Small intestine (tissue), 7 donors: ENCODE measurements around the gene ACOT8. TPM values are rescaled to one million over a fixed set of nuclear protein-coding genes. Genes with fewer than 3 reads are reported as not detected.
A peak's percentile ranks its signal among the peaks of the same experiment; 100 is the strongest.
"Not testable (repeated sequence)": the region's sequence is repeated elsewhere in the genome, so short reads cannot be mapped to it uniquely, and the experiment has no call there.

Source experiments
- DNase-seq, 2 donors: peaks; one replicate each; pipeline versions ENCODE4 v3.0.0 to v3.0.0-alpha.2; 2013
- FAIRE-seq: peaks from 2 replicates; lab custom pipeline; 2012; peaks lifted over from hg19 to GRCh38; lab: Jason Lieb, UNC
- H3K27ac ChIP-seq, 3 donors: one replicate each; pipeline ENCODE4 v1.5.1; 2013; ENCODE audit warnings: low read length in 2 of 3, mild to moderate bottlenecking in 2 of 3, control low read depth in 1 of 3, inconsistent platforms in 1 of 3, low read depth in 1 of 3, moderate library complexity in 1 of 3
- H3K27me3 ChIP-seq, 3 donors: one replicate each; pipeline ENCODE4 v1.6.1; 2013; ENCODE audit warnings: low read length in 3 of 3, inconsistent platforms in 1 of 3; ENCODE audit not compliant: control insufficient read depth in 3 of 3, insufficient read depth in 3 of 3
- H3K36me3 ChIP-seq, 3 donors: one replicate each; pipeline ENCODE4 v1.6.1; 2013; ENCODE audit warnings: low read length in 3 of 3, inconsistent platforms in 1 of 3, low read depth in 1 of 3, mild to moderate bottlenecking in 1 of 3, moderate library complexity in 1 of 3; ENCODE audit not compliant: control insufficient read depth in 3 of 3, insufficient read depth in 2 of 3
- H3K4me1 ChIP-seq, 3 donors: one replicate each; pipeline ENCODE4 v1.6.1; 2013; ENCODE audit warnings: low read length in 2 of 3, inconsistent platforms in 1 of 3, low read depth in 1 of 3, mild to moderate bottlenecking in 1 of 3, moderate library complexity in 1 of 3; ENCODE audit not compliant: control insufficient read depth in 3 of 3, insufficient read depth in 2 of 3
- H3K4me3 ChIP-seq, 3 donors: one replicate each; pipeline ENCODE4 v1.5.1; 2013; ENCODE audit warnings: low read length in 3 of 3, control low read depth in 1 of 3, inconsistent platforms in 1 of 3, low read depth in 1 of 3, mild to moderate bottlenecking in 1 of 3, moderate library complexity in 1 of 3
- H3K9me3 ChIP-seq, 2 donors: one replicate each; pipeline ENCODE4 v1.6.1; 2013; ENCODE audit warnings: low read depth in 1 of 2, low read length in 1 of 2; ENCODE audit not compliant: control insufficient read depth in 2 of 2, insufficient read depth in 1 of 2
- whole genome bisulfite sequencing, 3 donors: extraction: QIAGEN DNeasy Blood & Tissue Kit; methylation state at CpG; one replicate each; pipeline ENCODE4 v1.1.7; 2013; 5-methylcytosine and 5-hydroxymethylcytosine counted together
- polyA plus RNA-seq, 4 donors: library from polyadenylated mRNA; stranded (reverse) in 3 of 4; unstranded in 1 of 4; fragments of 200-250 nt in 3 of 4; fragments of 120-200 nt in 1 of 4; gene quantifications; one replicate each; pipeline versions ENCODE4 v1.2.1 to v1.2.3, GENCODE V29; 2013
- donor health status: healthy with polysubstance abuse.
- donor health status: control.
- donor health status: control.
- donor health status: Bipolar disorder and iron deficiency.
- donor health status: healthy.

Gene ACOT8
- polyA plus RNA-seq, 4 donors = 28.6 to 123 (median 47.6) TPM

DNA sequence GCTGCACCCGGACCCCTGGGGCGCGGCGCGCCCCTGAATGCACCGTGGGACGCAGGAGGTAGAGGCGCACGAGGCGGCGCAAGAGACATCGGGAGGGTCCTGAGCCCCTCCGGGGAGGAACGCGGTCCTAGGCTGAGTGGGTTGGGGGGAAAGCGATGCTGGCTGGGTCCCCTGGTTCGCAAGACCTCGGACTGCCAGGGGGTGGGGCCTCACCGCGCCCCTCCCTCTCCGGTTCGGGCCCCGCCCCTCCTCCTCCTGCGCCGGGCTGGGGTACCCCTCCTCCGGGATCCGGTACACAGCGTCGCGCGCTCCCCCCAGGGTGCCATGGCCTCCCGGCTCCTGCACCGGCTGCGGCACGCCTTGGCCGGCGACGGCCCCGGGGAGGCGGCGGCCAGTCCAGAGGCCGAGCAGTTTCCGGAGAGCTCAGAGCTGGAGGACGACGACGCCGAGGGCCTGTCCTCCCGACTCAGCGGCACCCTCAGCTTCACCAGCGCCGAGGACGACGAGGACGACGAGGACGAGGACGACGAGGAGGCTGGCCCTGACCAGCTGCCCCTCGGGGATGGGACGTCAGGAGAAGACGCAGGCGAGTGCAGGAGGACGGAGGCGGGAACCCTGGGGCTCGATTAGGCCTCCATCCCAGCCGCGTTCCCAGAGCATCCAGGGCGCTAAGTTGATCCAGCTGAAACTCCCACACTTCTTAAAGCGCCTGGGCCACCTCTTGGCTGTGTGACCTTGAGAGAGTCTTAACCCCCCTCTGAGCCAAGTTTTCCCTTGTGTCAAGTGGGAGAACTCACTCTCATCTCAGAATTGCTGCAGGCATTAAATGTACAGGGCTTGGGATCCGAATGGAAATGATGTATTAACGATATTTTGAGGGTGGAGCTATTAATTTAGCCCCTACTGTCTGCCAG lies 23.1 kb downstream of the ACOT8 start:
- whole genome bisulfite sequencing, 3 donors = 3 to 5% (median 4%) methylated on average over 50 to 71 of the region's 71 CpGs
- FAIRE-seq = no peak
- peaks cover 0 to 3% (median 0%) of the 10 kb centered on the region in 3 donors for H3K4me1 ChIP-seq

DNA sequence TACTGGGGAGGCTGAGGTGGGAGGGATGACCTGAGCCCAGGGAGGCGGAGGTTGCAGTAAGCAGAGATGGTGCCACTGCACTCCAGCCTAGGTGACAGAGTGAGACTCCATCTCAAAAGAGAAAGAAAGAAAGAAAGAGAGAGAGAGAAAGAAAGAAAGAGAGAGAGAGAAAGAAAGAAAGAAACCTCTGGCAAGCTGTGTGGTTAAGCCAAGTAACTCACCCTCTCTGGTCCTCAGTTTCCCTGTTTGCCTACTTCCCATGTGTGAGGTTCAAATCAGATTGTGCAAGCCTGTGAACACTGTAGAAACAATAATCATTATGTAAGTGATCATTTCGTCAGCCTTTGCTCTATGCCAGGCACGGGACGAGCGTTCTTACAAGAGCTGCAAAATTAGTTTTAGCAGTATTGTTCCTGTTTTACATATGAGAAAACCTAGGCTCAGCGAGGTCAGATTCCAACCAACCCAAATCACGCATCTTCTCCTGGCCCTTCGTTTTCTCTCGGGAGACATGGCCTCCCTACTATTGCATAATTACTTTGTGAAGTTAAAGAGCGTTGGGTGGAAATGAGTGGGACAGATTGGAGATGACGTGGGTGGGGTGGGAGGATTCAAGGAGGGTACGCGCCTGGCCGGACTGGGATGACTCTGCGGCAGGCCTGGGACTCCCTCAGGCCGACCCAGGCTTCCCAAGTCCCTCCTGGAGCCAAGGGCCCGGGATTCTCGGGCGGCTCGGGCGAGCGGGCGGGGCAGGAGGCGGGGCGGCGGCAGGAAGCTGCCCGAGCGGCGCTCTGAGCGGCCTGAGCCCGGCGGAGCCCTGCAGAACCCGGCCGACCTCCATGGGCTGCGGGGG lies 23.9 kb downstream of the ACOT8 start, which contains the start of gene SNX21:
TSS of gene SNX21 (plus strand) at position 770 of the 853 bp plus-strand sequence. CDS start 121 bp downstream, outside the sequence.
- no peak for FAIRE-seq
- H3K27me3 ChIP-seq = no peaks in the 10 kb centered on the region
- H3K36me3 ChIP-seq = peaks cover 0 to 8% (median 0%) of the 10 kb centered on the region in 3 donors
- peak; percentile 67 to 87 for DNase-seq
- peak within 1 kb of the TSS; percentile 54 to 87 (median 72) for H3K27ac ChIP-seq
- H3K4me1 ChIP-seq = peaks cover 0 to 3% (median 0%) of the 10 kb centered on the region in 3 donors
- H3K4me3 ChIP-seq = peak within 1 kb of the TSS; percentile 72 to 83 (median 74)
- WGBS, 3 donors = 5 to 13% (median 6%) methylated on average over 19 to 35 of the region's 35 CpGs
- no peaks in the 10 kb centered on the region for H3K9me3 ChIP-seq

More for the DNA sequence above, 23.1 kb downstream of the ACOT8 start:
- Histone ChIP-seq H3K27me3 (no peaks in the 10 kb centered on the region), H3K4me3 (peak overlapping the region; percentile 72 to 83 (median 74)), H3K9me3 (no peaks in the 10 kb centered on the region), H3K36me3 (peaks cover 0 to 8% (median 0%) of the 10 kb centered on the region in 3 donors), H3K27ac (peak overlapping the region; percentile 54 to 87 (median 72))
- peak; percentile 51 to 79 for DNase-seq

DNA sequence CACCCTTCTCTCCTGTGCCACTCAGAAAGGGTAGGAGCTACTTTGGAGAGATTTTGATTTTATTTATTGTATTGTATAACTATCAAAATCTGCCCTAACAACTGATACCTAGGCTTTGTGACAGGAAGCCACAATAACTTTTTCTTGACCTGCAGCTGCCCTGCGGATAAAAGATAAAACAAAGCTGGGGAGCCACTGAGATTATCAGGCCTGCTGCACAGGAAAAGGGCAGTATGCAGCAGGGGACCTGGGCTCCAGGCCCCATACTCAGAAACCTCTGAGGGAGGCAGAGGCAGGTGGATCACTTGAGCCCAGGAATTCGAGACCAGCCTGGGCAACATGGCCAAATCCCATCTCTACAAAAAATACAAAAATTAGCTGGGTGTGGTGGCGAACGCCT lies 24.6 kb downstream of the ACOT8 start:
- H3K27ac ChIP-seq = peak overlapping the region in 1 of 3 donors; percentile 87
- no peaks in the 10 kb centered on the region for H3K27me3 ChIP-seq
- peaks cover 0 to 3% (median 0%) of the 10 kb centered on the region in 3 donors for H3K4me1 ChIP-seq
- 83 to 88% (median 84%) methylated on average over 4 of the region's 4 CpGs for WGBS, 3 donors
- H3K9me3 ChIP-seq = no peaks in the 10 kb centered on the region
- FAIRE-seq (no peak), DNase-seq (no peak)
- H3K36me3 ChIP-seq = peaks cover 0 to 8% (median 0%) of the 10 kb centered on the region in 3 donors
- H3K4me3 ChIP-seq = no peak overlapping the region

DNA sequence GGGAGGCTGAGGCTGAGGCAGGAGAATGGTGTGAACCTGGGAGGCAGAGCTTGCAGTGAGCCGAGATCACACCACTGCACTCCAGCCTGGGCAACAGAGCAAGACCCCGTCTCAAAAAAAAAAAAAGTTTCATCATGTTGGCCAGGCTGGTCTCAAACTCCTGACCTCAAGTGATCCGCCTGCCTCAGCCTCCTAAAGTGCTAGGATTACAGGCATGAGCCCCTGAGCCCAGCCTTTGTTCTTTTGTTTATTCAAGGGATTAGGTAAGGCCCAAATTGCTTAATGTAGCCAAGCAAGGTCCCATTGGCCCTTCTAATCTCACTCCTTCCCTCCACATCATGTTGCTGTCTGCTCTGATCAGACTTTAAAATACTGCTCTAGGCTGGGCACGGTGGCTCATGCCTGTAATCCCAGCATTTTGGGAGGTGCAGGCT lies 27.5 kb downstream of the ACOT8 start:
- not testable (repeated sequence) for H3K4me1 ChIP-seq, DNase-seq, H3K4me3 ChIP-seq, H3K27me3 ChIP-seq, H3K27ac ChIP-seq, FAIRE-seq, H3K9me3 ChIP-seq, H3K36me3 ChIP-seq
- 76 to 90% (median 82%) methylated on average over 4 of the region's 4 CpGs for WGBS, 3 donors

- DNase-seq (no peak), FAIRE-seq (no peak)
- no peaks in the 10 kb centered on the region for H3K36me3 ChIP-seq
- peaks cover 0 to 8% (median 0%) of the 10 kb centered on the region in 3 donors for H3K27me3 ChIP-seq
- no peak overlapping the region for H3K27ac ChIP-seq
- WGBS, 3 donors = 63 to 87% (median 81%) methylated on average over 2 of the region's 2 CpGs
- no peaks in the 10 kb centered on the region for H3K9me3 ChIP-seq
- H3K4me3 ChIP-seq = no peak overlapping the region
- no peaks in the 10 kb centered on the region for H3K4me1 ChIP-seq
These were observed 28.6 kb downstream of the ACOT8 start for GRCh38 chr20:45828589-45828988.

- H3K36me3 ChIP-seq = no peaks in the 10 kb centered on the region
- peaks cover 0 to 8% (median 4%) of the 10 kb centered on the region in 3 donors for H3K27me3 ChIP-seq
- H3K4me3 ChIP-seq = no peak overlapping the region
- DNase-seq (no peak), FAIRE-seq (no peak)
- no peaks in the 10 kb centered on the region for H3K9me3 ChIP-seq
- WGBS, 3 donors = 67 to 83% (median 74%) methylated on average over 6 of the region's 6 CpGs
- H3K4me1 ChIP-seq = peaks cover 0 to 6% (median 0%) of the 10 kb centered on the region in 3 donors
- H3K27ac ChIP-seq = no peak overlapping the region
These were observed 29.5 kb downstream of the ACOT8 start for GRCh38 chr20:45827712-45828111.

- Histone ChIP-seq H3K9me3 (no peaks in the 10 kb centered on the region), H3K27me3 (peaks cover 0 to 8% (median 4%) of the 10 kb centered on the region in 3 donors), H3K27ac (peak within 1 kb of the TSS in 1 of 3 donors; percentile 34), H3K4me1 (peaks cover 0 to 11% (median 0%) of the 10 kb centered on the region in 3 donors), H3K36me3 (no peaks in the 10 kb centered on the region), H3K4me3 (no peak within 1 kb of the TSS)
- DNase-seq = no peak
- 82 to 88% (median 85%) methylated on average over 8 of the region's 8 CpGs for WGBS, 3 donors
- no peak for FAIRE-seq
These were observed 30.1 kb downstream of the ACOT8 start, which contains the start of gene TNNC2 for GRCh38 chr20:45827030-45827652. TSS of gene TNNC2 (minus strand) at chr20:45827312. CDS start at chr20:45827248, 64 bp downstream.
